ENCODE data around the gene DNAJC12. TPM values are rescaled to one million over a fixed set of nuclear protein-coding genes. Genes with fewer than 3 reads are reported as not detected.

DNAJC12 gene
- total and polyA plus RNA-seq, 2 of the 8 experiments (the other 6 are each of a cell fraction or from before 2014, with no cell fraction given): 0.86 to 4.2 TPM

- Histone ChIP-seq H3K4me2 (ENCODE audit: insufficient read depth in 1 of 2, low read depth in 2 of 2, low read length in 2 of 2) (no peak overlapping the region), H3K79me2 (ENCODE audit: control insufficient read depth in 1 of 2, insufficient read depth in 2 of 2, low read length in 2 of 2) (no peaks in the 10 kb centered on the region), H2AK5ac (ENCODE audit: low read depth, low read length) (no peak overlapping the region), H2BK20ac (ENCODE audit: low read length) (no peak overlapping the region), H3K23me2 (ENCODE audit: low read depth, low read length) (no peaks in the 10 kb centered on the region; the same call in 1 of the 2 replicates), H2BK15ac (ENCODE audit: low read length) (0 out of 2 replicates have a peak overlapping the region, but pooled peaks have one; percentile 73), H3K4me1 (replicated peaks in 1 of 4; ENCODE audit: control insufficient read depth in 3 of 4, insufficient read depth in 4 of 4, low read length in 3 of 4) (peaks cover 0 to 6% (median 5%) of the 10 kb centered on the region in 4 experiments; a peak in 4 of 7 replicates), H3K4ac (replicated peaks; ENCODE audit: insufficient read length, low read depth, low read length) (no peak overlapping the region), H3K56ac (replicated peaks; ENCODE audit: insufficient read length, low read depth, low read length) (no peak overlapping the region), H3K27ac (ENCODE audit: low read depth, low read length) (no peak overlapping the region), H3K9me3 (ENCODE audit: insufficient read depth in 2 of 2, low read depth in 1 of 2, low read length in 1 of 2) (0 out of 4 replicates have a peak, but pooled peaks cover 0 to 5% of the 10 kb centered on the region in 2 experiments), H2BK120ac (replicated peaks; ENCODE audit: low read depth, low read length) (no peak overlapping the region), H3K23ac (ENCODE audit: insufficient read length) (no peak overlapping the region), H4K8ac (ENCODE audit: extremely low read depth, insufficient read depth, low read length) (no peak overlapping the region), H4K91ac (replicated peaks; ENCODE audit: insufficient read length, low read length) (no peak overlapping the region), H4K5ac (ENCODE audit: insufficient read length, low read depth, low read length) (no peak overlapping the region), H3K79me1 (ENCODE audit: low read depth, low read length) (no peaks in the 10 kb centered on the region), H2BK12ac (ENCODE audit: low read depth, low read length) (no peak overlapping the region; the same call in 1 of the 2 replicates), H3K9ac (replicated peaks in 1 of 4; ENCODE audit: extremely low read depth in 1 of 4, low read depth in 3 of 4, low read length in 3 of 4) (no peak overlapping the region), H2AFZ (ENCODE audit: low read length) (peak overlapping the region; percentile 65; the same call in 1 of the 2 replicates), H3K4me3 (ENCODE audit: extremely low read depth in 1 of 4, insufficient read depth in 2 of 4, low read depth in 3 of 4, low read length in 4 of 4) (no peak overlapping the region), H3K27me3 (replicated peaks in 1 of 4; ENCODE audit: control insufficient read depth in 3 of 4, extremely low read depth in 1 of 4, insufficient read depth in 3 of 4, low read length in 3 of 4) (no peaks in the 10 kb centered on the region), H2BK5ac (ENCODE audit: low read depth, low read length) (no peak overlapping the region), H3K18ac (ENCODE audit: extremely low read depth, low read length) (no peak overlapping the region), H4K20me1 (replicated peaks in 1 of 2; ENCODE audit: control insufficient read depth in 1 of 2, insufficient read depth in 2 of 2, low read length in 2 of 2) (no peaks in the 10 kb centered on the region), H3K14ac (ENCODE audit: insufficient read length) (no peak overlapping the region), H3K36me3 (ENCODE audit: control insufficient read depth in 2 of 4, insufficient read depth in 4 of 4, low read length in 3 of 4) (no peaks in the 10 kb centered on the region)
- DNase-seq (ENCODE audit: low read depth in 1 of 2, low spot score in 2 of 2) (no peak), FAIRE-seq (no peak)
- CTCF ChIA-PET (ENCODE audit: partially characterized antibody): interaction anchor here (0.7 to 0.8 kb wide), 2 partner anchors 49 to 399 kb away, joined by 4 read pairs; no protein-coding TSS in a partner anchor
- 81% methylated on average over 4 of the region's 4 CpGs; no CpG with 5 or more reads in 1 of the 2 experiments for WGBS, 2 experiments (ENCODE audit: extremely low coverage in 1 of 2, insufficient coverage in 1 of 2, insufficient read length in 1 of 2, insufficient replicate concordance in 2 of 2, low coverage in 1 of 2, low lambda C conversion rate in 2 of 2, missing lambda C conversion rate in 1 of 2)
- no peak for TF ChIP-seq USF2 (IDR thresholded peaks at IDR 0.05; ENCODE audit: low read length)
- TF ChIP-seq BACH1 (IDR thresholded peaks at IDR 0.05; ENCODE audit: low read length): no peak
- POLR2A ChIA-PET (ENCODE audit: partially characterized antibody): interaction anchor here (1.0 to 1.1 kb wide), 2 partner anchors 17 to 524 kb away, joined by 3 read pairs; partner anchors contain the start of gene HNRNPH3
Observed at GRCh38 chr10:67807855-67808456, 30.0 kb downstream of the DNAJC12 start.
